NOMO-1 (cell line): ENCODE results near the gene AURKAIP1.
"Not testable (repeated sequence)": the region's sequence is repeated elsewhere in the genome, so short reads cannot be mapped to it uniquely, and the experiment has no call there.

Experiments used
- DNase-seq, 2 experiments: peaks; one replicate each; lab custom pipeline; 2025; ENCODE audit not compliant: unreplicated experiment in 2 of 2; lab: John Stamatoyannopoulos, UW

The AURKAIP1 gene

GRCh38 chr1:1387098-1388077 lies 12.4 kb upstream of the AURKAIP1 start:
- DNase-seq, result no peak

DNA sequence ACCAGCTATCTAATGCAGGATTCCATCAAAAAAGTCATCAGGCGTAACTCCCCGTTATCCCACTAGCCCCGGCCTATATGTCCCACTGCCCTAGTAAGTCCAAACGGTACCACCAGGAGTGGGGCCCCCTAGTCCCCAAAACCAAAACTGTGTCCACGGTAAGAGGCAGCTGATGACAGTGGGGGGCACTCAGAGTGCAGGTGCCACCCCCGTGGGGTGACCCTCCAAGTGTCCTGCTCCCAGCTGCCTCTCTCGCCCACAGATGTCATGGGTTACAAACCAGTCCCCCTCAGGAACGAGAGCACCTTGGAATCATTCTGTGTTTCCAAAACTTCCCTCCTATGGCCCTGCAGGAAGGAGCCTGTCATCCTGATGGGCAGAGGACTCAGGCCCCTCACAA lies 10.9 kb upstream of the AURKAIP1 start:
- no peak for DNase-seq

DNA sequence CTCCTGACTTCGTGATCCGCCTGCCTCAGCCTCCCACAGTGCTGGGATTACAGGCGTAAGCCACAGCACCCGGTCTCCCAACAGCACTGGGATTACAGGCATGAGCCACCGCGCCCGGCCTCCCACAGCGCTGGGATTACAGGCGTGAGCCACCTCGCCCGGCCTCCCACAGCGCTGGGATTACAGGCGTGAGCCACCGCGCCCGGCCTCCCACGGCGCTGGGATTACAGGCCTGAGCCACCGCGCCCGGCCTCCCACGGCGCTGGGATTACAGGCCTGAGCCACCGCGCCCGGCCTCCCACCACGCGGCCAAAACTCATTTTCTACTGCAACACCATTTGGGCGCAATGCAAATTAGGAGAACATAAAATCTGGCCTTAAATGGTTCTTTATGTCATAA lies 10.3 kb upstream of the AURKAIP1 start:
- not testable (repeated sequence) for DNase-seq

DNA sequence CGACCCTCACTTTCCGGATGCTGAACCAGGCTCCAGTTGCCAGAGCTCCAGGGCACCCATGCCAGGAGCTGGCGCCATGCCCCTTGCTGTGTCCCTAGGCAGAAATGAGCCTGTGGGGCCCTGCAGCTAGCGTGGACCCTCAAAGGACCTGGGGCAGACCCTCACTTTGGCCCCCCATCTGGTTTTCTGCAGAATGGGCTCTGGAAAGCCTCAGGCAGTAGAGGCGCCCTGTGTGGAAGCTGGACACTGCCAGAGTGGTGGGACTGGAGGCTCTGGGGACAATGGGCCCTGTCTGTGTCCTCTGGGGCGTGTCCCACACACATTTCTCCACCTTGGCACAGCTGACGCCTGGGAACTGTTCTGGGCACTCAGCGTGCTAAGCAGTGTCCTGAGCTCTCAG lies 6.3 kb upstream of the AURKAIP1 start:
- DNase-seq, result no peak

DNA sequence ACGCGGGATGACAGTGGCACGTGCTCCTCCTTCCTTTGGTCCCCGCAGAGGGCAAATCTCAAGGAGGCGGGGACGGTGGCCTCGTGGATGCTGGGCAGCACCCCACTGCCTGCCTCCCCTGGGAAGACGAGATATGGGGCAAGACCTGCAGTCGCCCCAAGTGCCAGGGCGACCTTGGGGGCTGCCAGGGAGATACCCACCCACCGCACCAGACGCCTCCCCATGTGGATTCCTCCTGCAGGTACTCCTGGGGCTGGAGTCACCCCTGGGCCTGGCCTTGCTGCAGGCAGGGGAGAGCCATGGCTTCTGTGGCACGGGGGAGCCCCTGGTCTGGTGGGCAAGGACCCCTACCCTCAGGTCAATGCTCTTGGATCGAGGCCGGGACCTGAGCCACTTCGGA lies 5.9 kb upstream of the AURKAIP1 start:
- no peak for DNase-seq

- DNase-seq, result no peak
Observed at GRCh38 chr1:1377540-1378205, 2.7 kb upstream of the AURKAIP1 start.

DNA sequence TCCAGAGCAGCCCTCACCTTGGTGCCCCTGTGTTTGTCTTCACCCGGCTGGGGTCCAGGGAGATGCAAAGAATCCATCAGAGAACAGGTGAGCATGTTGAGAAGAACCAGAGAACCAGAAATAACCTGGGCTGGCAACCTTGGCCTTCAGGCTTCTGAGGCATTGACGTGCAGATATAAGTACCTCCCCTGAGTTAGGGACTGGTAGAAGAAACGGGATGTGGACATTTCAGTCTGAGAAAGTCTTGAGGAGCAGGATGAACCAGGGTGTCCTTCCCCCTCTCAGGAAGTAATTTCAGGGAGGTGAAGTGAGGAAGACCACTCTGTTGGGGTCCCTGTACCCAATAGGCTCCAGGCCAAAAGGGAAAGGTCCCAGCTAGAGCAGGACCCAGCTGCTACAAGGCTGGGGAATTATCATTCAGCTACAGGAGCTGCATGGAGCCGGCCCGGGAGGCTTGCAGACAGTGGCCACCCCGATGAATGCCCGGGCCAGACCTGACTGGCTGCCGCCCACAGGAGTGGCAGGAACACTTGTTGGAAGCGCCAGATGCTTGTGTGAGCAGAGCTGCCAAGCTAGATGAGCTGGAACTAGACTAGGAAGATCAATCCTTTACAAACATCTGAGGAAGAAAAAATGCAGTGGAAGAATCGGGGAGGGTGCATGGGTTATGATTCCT lies 1.7 kb upstream of the AURKAIP1 start:
- no peak for DNase-seq

DNA sequence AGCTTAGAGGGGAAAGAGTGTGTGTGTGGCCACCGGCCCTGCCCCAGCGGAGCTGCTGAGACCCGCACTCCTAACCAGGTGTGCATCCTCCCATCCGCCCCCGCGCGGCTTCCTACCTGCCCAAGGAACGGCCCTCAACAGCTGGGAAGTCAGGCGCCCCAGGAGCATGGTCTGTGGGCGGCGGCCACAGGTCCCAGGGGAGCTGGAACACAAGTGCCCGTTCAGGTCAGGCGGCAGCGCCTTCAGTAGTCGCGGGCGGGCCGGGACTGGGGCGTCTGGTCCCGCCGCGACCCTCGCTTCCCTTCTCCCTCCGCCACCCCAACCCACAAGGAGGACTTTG lies 448 bp downstream of the AURKAIP1 start:
- DNase-seq, result no peak

GRCh38 chr1:1373815-1374588 lies 1.0 kb downstream of the AURKAIP1 start:
- DNase-seq, result no peak

- no peak for DNase-seq
Observed at GRCh38 chr1:1373051-1373814, 1.8 kb downstream of the AURKAIP1 start.

GRCh38 chr1:1371746-1372711 lies 3.0 kb downstream of the AURKAIP1 start:
- DNase-seq, result peak; percentile 59 to 69

GRCh38 chr1:1371364-1371745 lies 3.7 kb downstream of the AURKAIP1 start:
- DNase-seq, result peak; percentile 87 to 88

- no peak for DNase-seq
Observed at GRCh38 chr1:1370771-1371300, 4.2 kb downstream of the AURKAIP1 start.

DNA sequence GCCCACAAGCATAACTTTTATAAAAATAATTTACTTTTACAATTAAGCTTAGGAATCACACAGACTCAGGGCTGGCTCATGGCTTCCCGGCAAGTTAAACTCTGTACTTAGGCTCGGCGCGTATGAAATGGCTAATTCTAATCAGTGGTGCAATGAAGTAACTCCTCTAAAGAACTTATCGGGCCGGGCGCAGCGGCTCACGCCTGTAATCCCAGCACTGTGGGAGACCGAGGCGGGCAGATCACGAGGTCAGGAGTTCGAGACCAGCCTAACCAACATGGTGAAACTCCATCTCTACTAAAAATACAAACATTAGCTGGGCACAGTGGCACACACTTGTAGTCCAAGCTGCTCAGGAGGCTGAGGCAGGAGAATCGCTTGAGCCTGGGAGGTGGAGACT lies 4.9 kb downstream of the AURKAIP1 start:
- DNase-seq, result not testable (repeated sequence)

DNA sequence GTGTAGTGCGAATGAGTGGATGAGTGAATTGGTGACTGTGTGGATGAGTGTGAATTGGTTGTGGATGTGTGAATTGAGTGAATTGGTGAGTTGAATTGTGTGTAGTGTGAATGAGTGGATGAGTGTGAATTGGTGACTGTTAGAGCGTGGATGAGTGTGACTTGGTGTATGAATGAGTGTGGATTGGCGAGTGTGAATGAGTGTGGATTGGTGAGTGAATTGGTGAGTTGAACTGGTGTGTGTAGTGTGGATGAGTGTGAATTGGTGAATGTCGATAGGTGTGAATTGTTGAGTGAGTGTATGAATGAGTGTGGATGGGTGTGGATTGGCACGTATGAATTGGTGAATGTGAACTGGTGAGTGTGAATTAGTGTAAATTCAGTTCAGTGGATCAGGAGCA lies 7.7 kb downstream of the AURKAIP1 start:
- no peak for DNase-seq

- no peak for DNase-seq
Observed at GRCh38 chr1:1366699-1367066, 8.3 kb downstream of the AURKAIP1 start.

- no peak for DNase-seq
Observed at GRCh38 chr1:1365875-1366698, 8.9 kb downstream of the AURKAIP1 start.

GRCh38 chr1:1364266-1364665 lies 10.7 kb downstream of the AURKAIP1 start:
- no peak for DNase-seq
